Liver (tissue), 9 donors: ENCODE data around the gene RAVER2. TPM values are rescaled to one million over a fixed set of nuclear protein-coding genes. Genes with fewer than 3 reads are reported as not detected.

Source experiments
- DNase-seq: peaks from one replicate; pipeline ENCODE4 v3.0.0-alpha.2; 2017; ENCODE audit warnings: low spot score
- H3K27ac ChIP-seq, 2 donors: one replicate each; pipeline ENCODE4 v1.7.0; 2013; ENCODE audit warnings: inconsistent platforms in 2 of 2, low read length in 2 of 2, control low read depth in 1 of 2, low read depth in 1 of 2, mild to moderate bottlenecking in 1 of 2
- H3K27me3 ChIP-seq, 4 donors: one replicate each; pipeline versions ENCODE4 v1.6.1 to v1.7.0; 2013; ENCODE audit warnings: low read length in 3 of 4, inconsistent platforms in 1 of 4, mild to moderate bottlenecking in 1 of 4, moderate library complexity in 1 of 4; ENCODE audit not compliant: control insufficient read depth in 4 of 4, insufficient read depth in 4 of 4
- H3K36me3 ChIP-seq, 4 donors: one replicate each; pipeline versions ENCODE4 v1.6.1 to v1.7.0; 2013; ENCODE audit warnings: low read length in 3 of 4, mild to moderate bottlenecking in 3 of 4, low read depth in 1 of 4, moderate library complexity in 1 of 4; ENCODE audit not compliant: control insufficient read depth in 4 of 4, insufficient read depth in 3 of 4
- H3K4me1 ChIP-seq, 4 donors: one replicate each; pipeline versions ENCODE4 v1.6.1 to v1.7.0; 2013; ENCODE audit warnings: low read length in 3 of 4, mild to moderate bottlenecking in 3 of 4, moderate library complexity in 1 of 4; ENCODE audit not compliant: control insufficient read depth in 4 of 4, insufficient read depth in 4 of 4
- H3K4me3 ChIP-seq, 3 donors: one replicate each; pipeline versions ENCODE4 v1.6.1 to v1.7.0; 2013; ENCODE audit warnings: low read length in 3 of 3, control low read depth in 1 of 3, low read depth in 1 of 3, mild to moderate bottlenecking in 1 of 3
- H3K9ac ChIP-seq, 2 donors: one replicate each; pipeline ENCODE4 v1.7.0; 2013; ENCODE audit warnings: low read length in 2 of 2, mild to moderate bottlenecking in 2 of 2, moderate library complexity in 2 of 2, control low read depth in 1 of 2, low read depth in 1 of 2
- H3K9me3 ChIP-seq, 4 donors: one replicate each; pipeline versions ENCODE4 v1.6.1 to v1.7.0; 2013; ENCODE audit warnings: low read length in 3 of 4; ENCODE audit not compliant: control insufficient read depth in 4 of 4
- ATF3 ChIP-seq: IDR thresholded peaks from 2 replicates; pipeline ENCODE4 v1.6.1; 2016; ENCODE audit warnings: antibody characterized with exemption
- CTCF ChIP-seq: fragments of 150-350 bp; IDR thresholded peaks from 2 replicates; pipeline ENCODE4 v1.5.1; 2017; ENCODE audit warnings: improper control_type of control experiment, low read depth, low read length; ENCODE audit not compliant: missing input control
- EGR1 ChIP-seq, 2 donors: IDR thresholded peaks; 2 replicates each; pipeline ENCODE4 v1.6.1; 2016 to 2018; ENCODE audit warnings: antibody characterized with exemption in 2 of 2, low read depth in 2 of 2
- FOXA1 ChIP-seq: IDR thresholded peaks from 2 replicates; pipeline ENCODE4 v1.6.1; 2016; ENCODE audit warnings: antibody characterized with exemption
- FOXA2 ChIP-seq: IDR thresholded peaks from 2 replicates; pipeline ENCODE4 v1.6.1; 2016; ENCODE audit warnings: antibody characterized with exemption
- GABPA ChIP-seq, 2 donors: IDR thresholded peaks in 1 of 2; conservative IDR thresholded peaks in 1 of 2; 2 replicates each; pipeline ENCODE4 v1.6.1; 2016; ENCODE audit warnings: antibody characterized with exemption in 2 of 2, mild to moderate bottlenecking in 1 of 2, moderate library complexity in 1 of 2
- HNF4A ChIP-seq, 2 donors: conservative IDR thresholded peaks; 2 replicates each; pipeline ENCODE4 v1.6.1; 2016; ENCODE audit warnings: antibody characterized with exemption in 2 of 2, mild to moderate bottlenecking in 2 of 2
- HNF4G ChIP-seq: IDR thresholded peaks from 2 replicates; pipeline ENCODE4 v1.6.1; 2016; ENCODE audit warnings: antibody characterized with exemption
- JUND ChIP-seq, 2 donors: IDR thresholded peaks; 2 replicates each; pipeline ENCODE4 v1.6.1; 2016; ENCODE audit warnings: antibody characterized with exemption in 2 of 2
- MAX ChIP-seq: IDR thresholded peaks from 2 replicates; pipeline ENCODE4 v1.6.1; 2016; ENCODE audit warnings: antibody characterized with exemption
- NR2F2 ChIP-seq: IDR thresholded peaks from 2 replicates; pipeline ENCODE4 v1.6.1; 2016; ENCODE audit warnings: antibody characterized with exemption
- RAD21 ChIP-seq, 2 donors: IDR thresholded peaks; 2 replicates each; pipeline ENCODE4 v1.6.1; 2016; ENCODE audit warnings: antibody characterized with exemption in 2 of 2, mild to moderate bottlenecking in 2 of 2
- REST ChIP-seq: IDR thresholded peaks from 2 replicates; pipeline ENCODE4 v1.6.1; 2016; ENCODE audit warnings: antibody characterized with exemption, mild to moderate bottlenecking
- RXRA ChIP-seq, 2 donors: IDR thresholded peaks; 2 replicates each; pipeline ENCODE4 v1.6.1; 2017 to 2018; ENCODE audit warnings: antibody characterized with exemption in 2 of 2, mild to moderate bottlenecking in 1 of 2
- SP1 ChIP-seq: IDR thresholded peaks from 2 replicates; pipeline ENCODE4 v1.6.1; 2018; ENCODE audit warnings: antibody characterized with exemption, mild to moderate bottlenecking
- TAF1 ChIP-seq: conservative IDR thresholded peaks from 2 replicates; pipeline ENCODE4 v1.6.1; 2016; ENCODE audit warnings: antibody characterized with exemption, mild to moderate bottlenecking
- YY1 ChIP-seq: IDR thresholded peaks from 2 replicates; pipeline ENCODE4 v1.6.1; 2016; ENCODE audit warnings: antibody characterized with exemption, mild to moderate bottlenecking
- ZBTB33 ChIP-seq: IDR thresholded peaks from 2 replicates; pipeline ENCODE4 v1.6.1; 2016; ENCODE audit warnings: antibody characterized with exemption
- WGBS: extraction: QIAGEN DNeasy Blood & Tissue Kit; methylation state at CpG from one replicate; pipeline ENCODE4 v1.1.7; 2013; 5-methylcytosine and 5-hydroxymethylcytosine counted together
- polyA plus RNA-seq, 2 donors: library from polyadenylated mRNA; stranded (reverse) in 1 of 2; unstranded in 1 of 2; fragments of 200-250 nt in 1 of 2; fragments of >200 nt in 1 of 2; fragmentation: Nextera tagmentation in 1 of 2; extraction: Ambion mirVana in 1 of 2; gene quantifications; one replicate each; pipeline versions ENCODE4 v1.2.1 to v1.2.3, GENCODE V29; 2013 to 2015
- total RNA-seq, 2 donors: library from RNA; depleted of rRNA; stranded (reverse); fragments of >200 nt; gene quantifications; one replicate each; pipeline ENCODE4 v1.2.3, GENCODE V29; 2014
- donor health status: healthy.
- donor health status: healthy.
- donor health status: healthy.
- donor health status: healthy.
- donor health status: healthy.

Gene RAVER2
- total and polyA plus RNA-seq, 4 donors: 0.40 to 6.7 (median 0.96) TPM

- no peak overlapping the region for H3K9ac ChIP-seq
- peaks cover 0 to 6% (median 0%) of the 10 kb centered on the region in 4 donors for H3K27me3 ChIP-seq
- no peak for TF ChIP-seq CTCF
- TF ChIP-seq FOXA1: no peak
- TF ChIP-seq HNF4G: no peak
- TF ChIP-seq ATF3: no peak
- TF ChIP-seq RXRA (IDR thresholded peaks at IDR 0.05): no peak
- TF ChIP-seq NR2F2: no peak
- no peak for TF ChIP-seq JUND (IDR thresholded peaks at IDR 0.05)
- TF ChIP-seq SP1: no peak
- TF ChIP-seq YY1: no peak
- TF ChIP-seq TAF1: no peak
- no peak for TF ChIP-seq ZBTB33
- TF ChIP-seq FOXA2: no peak
- TF ChIP-seq MAX: no peak
- TF ChIP-seq RAD21 (IDR thresholded peaks at IDR 0.05): no peak
- TF ChIP-seq REST: no peak
- TF ChIP-seq GABPA (IDR thresholded peaks at IDR 0.05 in 1 of 2, conservative IDR thresholded peaks at IDR 0.05 in 1 of 2): no peak
- no peak for TF ChIP-seq HNF4A (conservative IDR thresholded peaks at IDR 0.05)
- no peak for TF ChIP-seq EGR1 (IDR thresholded peaks at IDR 0.05; ENCODE audit: low read depth in 2 of 2)
- no peaks in the 10 kb centered on the region for H3K4me1 ChIP-seq
- 95% methylated on average over 1 of the region's 1 CpG for WGBS
- H3K9me3 ChIP-seq: no peaks in the 10 kb centered on the region
- H3K27ac ChIP-seq: no peak overlapping the region
- no peak overlapping the region for H3K4me3 ChIP-seq
- H3K36me3 ChIP-seq: no peaks in the 10 kb centered on the region
- DNase-seq: no peak
Observed at GRCh38 chr1:64727861-64728260, 17.0 kb upstream of the RAVER2 start.
